ENCODE data around the gene YPEL2. TPM values are rescaled to one million over a fixed set of nuclear protein-coding genes. Genes with fewer than 3 reads are reported as not detected.

YPEL2 gene
- total and polyA plus RNA-seq, 2 of the 13 experiments (the other 11 are each of a cell fraction or from before 2014, with no cell fraction given), result 8.5 to 21.1 TPM

GRCh38 chr17:59331929-59332748 lies 684 bp downstream of the YPEL2 start (continued):
- TF ChIP-seq ZBTB46 (CRISPR knock-in tag; IDR thresholded peaks at IDR 0.05; ENCODE audit: borderline replicate concordance) (0 out of 2 replicates have a peak, but pooled peaks have one; percentile 50), REXO4 (CRISPR knock-in tag; IDR thresholded peaks at IDR 0.05; ENCODE audit: borderline replicate concordance) (no peak), ZNF615 (CRISPR knock-in tag; IDR thresholded peaks at IDR 0.05; ENCODE audit: borderline replicate concordance) (no peak), PLRG1 (conservative IDR thresholded peaks at IDR 0.05) (no peak), MAX (IDR thresholded peaks at IDR 0.05) (peak; percentile 54; the same call in 1 of the 2 replicates), HNF1A (IDR thresholded peaks at IDR 0.05; ENCODE audit: low read depth) (no peak), HNF1A (CRISPR knock-in tag; IDR thresholded peaks at IDR 0.05; ENCODE audit: borderline replicate concordance) (peak; percentile 16; the same call in 1 of the 2 replicates), PAWR (CRISPR knock-in tag; IDR thresholded peaks at IDR 0.05; ENCODE audit: borderline replicate concordance) (no peak), SP4 (CRISPR knock-in tag; IDR thresholded peaks at IDR 0.05) (no peak), CENPT (CRISPR knock-in tag; IDR thresholded peaks at IDR 0.05; ENCODE audit: low read depth) (no peak; the same call in 1 of the 2 replicates), TCF7 (IDR thresholded peaks at IDR 0.05; ENCODE audit: low read depth) (no peak), LCORL (IDR thresholded peaks at IDR 0.05) (no peak), LCORL (CRISPR knock-in tag; IDR thresholded peaks at IDR 0.05) (peak; percentile 71), REST (IDR thresholded peaks at IDR 0.05; ENCODE audit: borderline replicate concordance in 1 of 2, low read depth in 1 of 2, low read length in 2 of 2) (no peak), ZSCAN5A (CRISPR knock-in tag; IDR thresholded peaks at IDR 0.05; ENCODE audit: borderline replicate concordance) (no peak)
